Prostate gland (tissue), 2 donors: ENCODE measurements around the gene CBLN2. TPM values are rescaled to one million over a fixed set of nuclear protein-coding genes. Genes with fewer than 3 reads are reported as not detected.
A peak's percentile ranks its signal among the peaks of the same experiment; 100 is the strongest.

Source experiments
- DNase-seq: peaks from one replicate; pipeline ENCODE4 v3.0.0-alpha.2; 2019; ENCODE audit warnings: low spot score
- H3K27ac ChIP-seq, 2 donors: fragments of 200-600 bp; sonication (generic); 2 replicates each; pipeline ENCODE4 v1.5.1; 2017 to 2019
- H3K27me3 ChIP-seq: fragments of 200-600 bp; sonication (generic); replicated peaks from 2 replicates; pipeline ENCODE4 v1.5.1; 2019; ENCODE audit not compliant: insufficient read depth
- H3K36me3 ChIP-seq, 2 donors: fragments of 200-600 bp; sonication (generic); 1 replicate in 1 of 2; 2 replicates in 1 of 2; pipeline versions ENCODE4 v1.5.1 to v1.8.1; 2017 to 2019
- H3K4me1 ChIP-seq: fragments of 200-600 bp; sonication (generic); replicated peaks from 2 replicates; pipeline ENCODE4 v1.5.1; 2019
- H3K4me3 ChIP-seq, 2 donors: fragments of 200-600 bp; sonication (generic); 2 replicates each; pipeline ENCODE4 v1.5.1; 2017 to 2019
- H3K9me3 ChIP-seq: fragments of 200-600 bp; sonication (generic); 2 replicates; pipeline ENCODE4 v1.5.1; 2017
- POLR2A ChIP-seq: fragments of 450-650 bp; IDR thresholded peaks from one replicate; pipeline ENCODE4 v1.6.1; 2016; ENCODE audit warnings: antibody characterized with exemption, mild to moderate bottlenecking
- POLR2AphosphoS5 ChIP-seq: sonication (generic); formaldehyde crosslinking; IDR thresholded peaks from one replicate; pipeline ENCODE4 v1.6.1; 2017; ENCODE audit warnings: antibody characterized with exemption
- WGBS: methylation state at CpG from one replicate; pipeline ENCODE4 v1.1.5; 2018; 5-methylcytosine and 5-hydroxymethylcytosine counted together
- intact Hi-C: fragments of 100-400 bp; cut with DNase I; formaldehyde crosslinking; loops from one replicate; pipeline ENCODE4 v1.14.2; 2022
- total RNA-seq, 2 donors: library from RNA; depleted of rRNA; stranded (reverse); fragments of >200 nt; gene quantifications; one replicate each; pipeline ENCODE4 v1.1.0, GENCODE V29; 2016
- TF ChIP-seq, protein P1 (sequence below), 4 experiments: fragments of 200-600 bp in 2 of 4; fragments of 450-650 bp in 2 of 4; sonication (generic) in 2 of 4; IDR thresholded peaks; 1 replicate in 3 of 4; 2 replicates in 1 of 4; pipeline ENCODE4 v1.5.1; 2016 to 2019; ENCODE audit warnings: antibody characterized with exemption in 4 of 4, mild to moderate bottlenecking in 2 of 4, moderate library complexity in 2 of 4

Gene CBLN2
- total RNA-seq: 1 to 10 TPM; 1.7 to 6.3 TPM

DNA sequence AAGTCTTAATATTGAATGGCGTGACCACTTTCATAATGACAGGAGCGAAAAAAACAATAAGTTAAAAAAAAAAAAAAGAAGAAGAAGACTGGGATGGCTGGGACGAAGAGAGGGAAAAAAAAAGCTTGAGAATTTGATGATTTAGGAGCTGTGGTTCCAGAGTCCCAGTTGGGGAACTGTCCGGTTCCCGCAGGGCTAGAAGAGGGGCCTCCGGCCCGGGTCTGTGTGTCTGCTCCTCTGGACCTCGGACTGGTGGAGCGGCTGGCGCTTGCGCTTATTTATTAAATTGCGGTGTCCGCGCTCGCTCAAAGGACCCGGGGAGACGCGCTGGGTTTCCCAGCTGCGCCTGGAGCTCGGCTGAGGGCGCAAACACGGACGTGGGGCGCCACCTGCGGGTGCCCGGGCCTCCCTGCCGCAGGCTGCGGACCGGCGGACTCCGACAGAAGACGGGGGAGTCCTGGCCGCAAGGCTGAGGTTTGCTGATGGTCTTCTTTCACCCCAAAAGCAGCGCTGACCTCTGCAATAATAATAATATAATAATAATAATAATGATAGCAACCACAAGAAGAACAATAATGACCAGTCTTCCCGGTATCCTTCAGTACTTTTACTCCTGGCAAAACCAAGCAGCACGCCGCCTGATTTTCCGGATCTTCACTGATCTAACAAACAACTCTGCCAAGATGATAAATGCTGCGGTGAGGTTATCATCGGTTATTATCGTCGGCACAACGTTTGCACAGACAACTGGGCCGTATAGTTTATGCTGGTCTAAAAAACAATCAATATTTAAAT lies at the start of gene CBLN2:
TSS of gene CBLN2 (minus strand) at position 251 of the 795 bp plus-strand sequence. CDS start 2,182 bp downstream, outside the sequence.
- 2% methylated on average over 44 of the region's 44 CpGs for WGBS
- H3K27ac ChIP-seq: no peak within 1 kb of the TSS
- H3K36me3 ChIP-seq: no peaks in the 10 kb centered on the region
- intact Hi-C loops: loop anchor here (5.0 kb wide), 1 partner anchor 1612 kb away; no protein-coding TSS in a partner anchor
- TF ChIP-seq, protein P1, sequence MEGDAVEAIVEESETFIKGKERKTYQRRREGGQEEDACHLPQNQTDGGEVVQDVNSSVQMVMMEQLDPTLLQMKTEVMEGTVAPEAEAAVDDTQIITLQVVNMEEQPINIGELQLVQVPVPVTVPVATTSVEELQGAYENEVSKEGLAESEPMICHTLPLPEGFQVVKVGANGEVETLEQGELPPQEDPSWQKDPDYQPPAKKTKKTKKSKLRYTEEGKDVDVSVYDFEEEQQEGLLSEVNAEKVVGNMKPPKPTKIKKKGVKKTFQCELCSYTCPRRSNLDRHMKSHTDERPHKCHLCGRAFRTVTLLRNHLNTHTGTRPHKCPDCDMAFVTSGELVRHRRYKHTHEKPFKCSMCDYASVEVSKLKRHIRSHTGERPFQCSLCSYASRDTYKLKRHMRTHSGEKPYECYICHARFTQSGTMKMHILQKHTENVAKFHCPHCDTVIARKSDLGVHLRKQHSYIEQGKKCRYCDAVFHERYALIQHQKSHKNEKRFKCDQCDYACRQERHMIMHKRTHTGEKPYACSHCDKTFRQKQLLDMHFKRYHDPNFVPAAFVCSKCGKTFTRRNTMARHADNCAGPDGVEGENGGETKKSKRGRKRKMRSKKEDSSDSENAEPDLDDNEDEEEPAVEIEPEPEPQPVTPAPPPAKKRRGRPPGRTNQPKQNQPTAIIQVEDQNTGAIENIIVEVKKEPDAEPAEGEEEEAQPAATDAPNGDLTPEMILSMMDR (IDR thresholded peaks at IDR 0.05): peak; percentile 49 to 73 (median 64)
- TF ChIP-seq POLR2AphosphoS5: no peak
- H3K27me3 ChIP-seq: peaks cover 5% of the 10 kb centered on the region
- H3K9me3 ChIP-seq: no peaks in the 10 kb centered on the region
- peak; percentile 56 for DNase-seq
- H3K4me3 ChIP-seq: peak within 1 kb of the TSS; percentile 0 to 19
- H3K4me1 ChIP-seq: no peaks in the 10 kb centered on the region

DNA sequence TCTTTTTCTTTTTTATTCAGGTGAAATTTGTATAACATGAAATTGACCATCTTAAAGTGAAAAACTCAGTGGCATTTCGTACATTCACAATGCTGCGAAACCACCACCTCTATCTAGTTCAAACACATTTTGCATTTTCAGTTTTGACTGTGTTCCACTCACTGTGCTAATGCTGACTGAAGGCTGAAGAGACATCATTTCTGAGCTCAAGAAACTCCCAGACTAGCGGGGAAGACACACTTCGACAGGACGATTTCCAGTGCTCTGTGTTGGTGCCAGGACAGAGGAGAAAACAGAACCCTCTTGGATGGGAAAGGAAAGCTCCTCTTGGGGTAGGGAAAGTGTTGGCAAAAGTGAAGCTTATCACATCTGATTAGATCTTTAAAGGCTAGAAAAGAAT lies 44.2 kb upstream of the CBLN2 start:
- no peaks in the 10 kb centered on the region for H3K36me3 ChIP-seq
- no peak overlapping the region for H3K4me3 ChIP-seq
- no peak for TF ChIP-seq POLR2A
- TF ChIP-seq, protein P1 (IDR thresholded peaks at IDR 0.05): no peak
- TF ChIP-seq POLR2AphosphoS5: no peak
- no peak overlapping the region for H3K27ac ChIP-seq
- WGBS: 69% methylated on average over 5 of the region's 5 CpGs
- H3K4me1 ChIP-seq: no peaks in the 10 kb centered on the region
- intact Hi-C loops: no loop called here
- DNase-seq: no peak
- H3K9me3 ChIP-seq: no peaks in the 10 kb centered on the region
- no peaks in the 10 kb centered on the region for H3K27me3 ChIP-seq

DNA sequence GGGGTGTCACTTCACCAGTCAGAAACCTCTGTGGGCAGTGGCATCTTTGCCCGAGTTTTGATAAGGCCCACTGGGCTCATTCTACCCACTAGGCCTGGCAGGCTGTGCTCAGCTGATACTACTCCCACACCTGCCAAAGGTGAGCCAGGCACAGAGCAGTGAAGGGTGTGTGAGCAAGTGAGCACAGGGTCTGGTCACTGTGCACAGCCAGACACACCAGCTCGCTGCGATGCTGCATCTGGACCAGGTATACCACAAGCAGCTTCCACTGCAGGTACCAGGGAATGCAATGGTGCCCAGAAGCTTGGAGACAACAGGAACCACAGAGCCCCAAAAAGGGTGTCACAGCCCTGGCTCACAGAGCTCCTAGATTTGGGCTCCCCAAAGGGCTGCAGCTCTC lies 40.6 kb upstream of the CBLN2 start:
- 95% methylated on average over 3 of the region's 3 CpGs for WGBS
- Histone ChIP-seq H3K4me3 (no peak overlapping the region), H3K36me3 (no peaks in the 10 kb centered on the region), H3K27me3 (no peaks in the 10 kb centered on the region), H3K9me3 (no peaks in the 10 kb centered on the region), H3K27ac (no peak overlapping the region), H3K4me1 (no peaks in the 10 kb centered on the region)
- TF ChIP-seq, protein P1 (IDR thresholded peaks at IDR 0.05): no peak
- TF ChIP-seq POLR2A (no peak), POLR2AphosphoS5 (no peak)
- intact Hi-C loops: no loop called here
- no peak for DNase-seq

- no peak for TF ChIP-seq POLR2A
- TF ChIP-seq, protein P1 (IDR thresholded peaks at IDR 0.05): no peak
- no peak for TF ChIP-seq POLR2AphosphoS5
- 92% methylated on average over 3 of the region's 3 CpGs for WGBS
These were observed 37.8 kb upstream of the CBLN2 start for GRCh38 chr18:72581976-72582375.

GRCh38 chr18:72572896-72573295 lies 28.8 kb upstream of the CBLN2 start:
- no peaks in the 10 kb centered on the region for H3K9me3 ChIP-seq
- DNase-seq: no peak
- H3K36me3 ChIP-seq: no peaks in the 10 kb centered on the region
- no peak for TF ChIP-seq POLR2A
- peak; percentile 19 for TF ChIP-seq POLR2AphosphoS5
- intact Hi-C loops: no loop called here
- H3K27ac ChIP-seq: no peak overlapping the region
- WGBS: 14% methylated on average over 2 of the region's 2 CpGs
- no peaks in the 10 kb centered on the region for H3K4me1 ChIP-seq
- H3K4me3 ChIP-seq: no peak overlapping the region
- no peaks in the 10 kb centered on the region for H3K27me3 ChIP-seq

More at GRCh38 chr18:72581976-72582375, 37.8 kb upstream of the CBLN2 start:
- Histone ChIP-seq H3K36me3 (no peaks in the 10 kb centered on the region), H3K27me3 (no peaks in the 10 kb centered on the region), H3K4me3 (no peak overlapping the region), H3K9me3 (no peaks in the 10 kb centered on the region), H3K4me1 (no peaks in the 10 kb centered on the region), H3K27ac (no peak overlapping the region)
- intact Hi-C loops: no loop called here
- no peak for DNase-seq
